HG02759 (cell line): Measurements from ENCODE around the gene THBS4.

Experiments used
- ATAC-seq: cut with Tn5 transposase; IDR thresholded peaks from one replicate; pipeline ENCODE4 v1.9.1; 2021; ENCODE audit warnings: mild to moderate bottlenecking, moderate library complexity; ENCODE audit not compliant: unreplicated experiment

Gene THBS4

DNA sequence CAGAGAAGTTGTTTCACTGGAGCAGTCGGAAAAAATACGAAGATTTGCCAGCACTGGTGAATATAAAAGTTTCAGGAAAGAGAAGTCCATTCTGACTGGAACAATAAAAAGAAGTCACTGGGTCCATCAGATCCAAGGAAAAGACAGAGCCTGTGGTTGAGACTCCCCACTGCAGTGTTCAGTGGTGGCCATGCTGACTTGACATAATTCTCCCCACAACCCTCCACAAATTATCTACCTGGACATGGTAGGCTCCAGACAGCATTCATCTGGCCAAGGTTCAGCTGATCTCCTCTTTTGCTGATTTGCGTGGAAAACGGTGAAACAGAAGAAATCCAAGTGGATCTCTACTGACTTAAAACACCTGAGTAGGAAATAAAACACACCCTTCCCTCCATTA, 8.0 kb downstream of the THBS4 start:
- ATAC-seq: no peak

DNA sequence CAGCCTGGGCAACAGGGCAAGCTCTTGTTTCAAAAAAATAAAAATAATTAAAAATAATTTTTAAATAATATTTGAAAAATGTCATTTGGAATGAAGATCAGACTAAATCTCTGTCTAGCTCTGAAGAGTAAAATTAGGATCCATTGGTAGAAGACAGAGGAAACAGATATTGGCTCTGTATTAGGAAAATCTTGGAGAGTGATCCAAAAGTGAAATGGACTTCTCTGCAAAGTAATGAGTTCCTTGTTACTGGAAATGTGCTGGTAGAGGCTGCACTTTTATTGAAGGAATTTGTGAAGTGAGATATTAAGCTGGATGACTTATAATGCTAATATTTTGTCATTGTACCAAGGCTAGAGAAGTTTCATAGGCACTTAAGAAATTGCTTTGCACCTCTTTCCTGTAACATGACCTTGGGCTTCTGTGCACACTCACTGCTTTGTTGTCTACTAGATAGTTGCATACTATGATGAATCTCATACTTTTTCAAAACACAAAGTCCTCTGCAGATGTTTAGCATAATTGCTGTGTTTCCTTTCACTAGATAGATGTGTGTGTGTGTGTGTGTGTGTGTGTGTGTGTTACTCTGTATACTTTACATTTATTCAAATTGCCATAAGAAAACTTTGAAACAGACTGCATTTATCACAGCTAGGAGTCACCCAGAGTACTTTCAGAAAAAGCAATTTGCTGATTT, 13.1 kb downstream of the THBS4 start:
- ATAC-seq: no peak

- ATAC-seq: no peak
Observed at GRCh38 chr5:80052464-80052863, 17.3 kb downstream of the THBS4 start.

DNA sequence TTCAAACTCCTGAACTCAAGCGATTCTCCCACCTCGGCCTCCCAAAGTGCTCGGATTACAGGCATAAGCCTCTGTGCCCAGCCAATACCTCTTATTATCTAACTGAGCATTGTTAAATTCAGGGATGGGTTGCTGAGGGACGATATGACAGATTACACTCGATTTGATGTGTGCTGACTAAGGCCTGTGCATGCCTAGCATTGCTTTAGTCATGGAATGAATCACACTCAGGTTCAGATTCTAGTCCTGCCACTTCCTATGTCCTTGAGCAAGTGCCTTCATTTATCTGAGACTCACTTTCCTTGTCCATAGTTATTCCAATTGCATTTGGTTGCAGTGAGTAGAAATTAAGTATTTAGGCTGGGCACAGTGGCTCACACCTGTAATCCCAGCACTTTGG, 19.5 kb downstream of the THBS4 start:
- ATAC-seq: no peak

GRCh38 chr5:80055491-80056170, 20.5 kb downstream of the THBS4 start:
- no peak for ATAC-seq

DNA sequence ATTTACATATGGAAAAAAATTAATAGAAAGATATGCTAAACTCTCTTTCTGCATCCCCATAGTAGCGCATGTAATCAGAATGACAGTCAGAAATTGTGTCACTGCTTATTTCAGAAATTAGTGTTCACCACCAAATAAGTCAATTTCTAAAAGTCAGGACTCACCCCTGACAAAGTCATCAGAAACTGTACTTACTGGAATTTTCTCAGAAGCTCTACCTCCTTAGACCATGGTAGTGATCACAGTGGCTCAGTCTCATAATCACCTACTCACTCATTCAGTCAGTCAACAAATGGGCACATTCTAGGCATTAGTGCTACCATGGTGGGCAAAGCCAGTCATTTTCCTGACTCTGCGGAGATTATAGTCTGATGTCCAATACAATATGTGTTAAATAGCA, 22.0 kb downstream of the THBS4 start:
- ATAC-seq: no peak

GRCh38 chr5:80057921-80058320, 22.8 kb downstream of the THBS4 start:
- no peak for ATAC-seq

- ATAC-seq: no peak
Observed at GRCh38 chr5:80059354-80059980, 24.3 kb downstream of the THBS4 start.

DNA sequence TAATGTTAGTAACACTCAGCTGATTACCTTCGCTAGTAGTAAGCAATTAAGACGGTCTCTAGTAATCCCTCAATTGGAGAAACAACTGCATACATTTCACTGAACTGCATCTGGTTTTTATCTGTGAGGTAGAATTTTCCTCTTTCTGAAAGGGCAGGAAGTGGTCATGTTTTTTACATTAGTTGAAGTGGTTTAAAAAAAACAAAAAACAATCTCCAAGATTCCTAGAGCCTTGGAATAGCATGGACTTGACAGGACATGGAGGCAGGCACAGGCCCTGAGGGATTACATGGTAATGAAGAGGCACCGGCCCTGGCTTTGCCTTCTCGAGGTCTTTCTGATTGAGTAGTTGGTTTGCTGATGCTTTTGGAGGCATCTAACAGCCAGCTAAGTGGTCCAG, 25.8 kb downstream of the THBS4 start:
- no peak for ATAC-seq

DNA sequence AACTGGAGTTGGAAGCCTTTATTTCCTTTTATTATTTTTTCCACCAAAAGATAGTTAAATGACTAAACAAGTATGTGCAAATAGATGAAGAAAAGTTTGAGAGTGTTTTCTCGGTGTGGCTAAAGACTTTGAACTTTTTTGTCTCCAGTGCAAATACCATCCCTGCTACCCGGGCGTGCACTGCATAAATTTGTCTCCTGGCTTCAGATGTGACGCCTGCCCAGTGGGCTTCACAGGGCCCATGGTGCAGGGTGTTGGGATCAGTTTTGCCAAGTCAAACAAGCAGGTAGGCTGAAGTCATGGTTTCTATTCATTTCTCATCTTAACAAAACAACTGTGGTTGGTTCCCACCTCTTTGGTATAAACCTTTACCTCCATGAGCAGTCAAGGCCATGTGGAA, 26.4 kb downstream of the THBS4 start:
- ATAC-seq: no peak

- no peak for ATAC-seq
Observed at GRCh38 chr5:80064124-80064523, 29.0 kb downstream of the THBS4 start.

GRCh38 chr5:80067016-80067415, 31.9 kb downstream of the THBS4 start:
- ATAC-seq: no peak

DNA sequence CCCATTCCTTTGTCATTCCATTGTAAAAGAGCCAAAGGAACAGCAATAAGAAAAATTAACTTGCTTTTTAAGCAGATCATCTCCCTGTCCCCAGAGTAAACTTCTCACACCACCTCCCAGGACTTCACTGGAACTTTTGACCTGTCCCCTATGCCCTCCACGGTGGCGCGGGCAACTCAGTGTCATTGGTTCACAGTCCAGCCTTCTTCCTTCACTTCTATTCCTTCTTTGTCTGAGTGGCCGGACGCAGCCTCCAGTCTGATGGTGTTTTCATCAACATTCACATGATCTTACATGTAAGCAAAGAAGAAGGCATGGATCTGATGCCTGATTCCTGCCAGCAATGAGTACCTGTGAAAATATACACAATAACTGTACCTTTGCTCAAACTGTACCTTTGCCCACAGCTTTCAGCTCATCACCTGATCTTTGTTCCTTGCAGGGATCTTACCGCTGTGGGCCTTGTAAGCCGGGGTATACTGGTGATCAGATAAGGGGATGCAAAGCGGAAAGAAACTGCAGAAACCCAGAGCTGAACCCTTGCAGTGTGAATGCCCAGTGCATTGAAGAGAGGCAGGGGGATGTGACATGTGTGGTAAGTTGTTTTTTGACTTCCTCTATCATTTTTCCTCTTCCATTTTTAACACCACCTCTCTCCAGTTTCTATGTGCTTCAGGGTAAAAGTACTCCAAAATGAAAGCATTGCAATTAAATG, 32.5 kb downstream of the THBS4 start:
- no peak for ATAC-seq

GRCh38 chr5:80068246-80068636, 33.1 kb downstream of the THBS4 start:
- ATAC-seq: no peak

GRCh38 chr5:80068775-80069174, 33.6 kb downstream of the THBS4 start:
- ATAC-seq: no peak

DNA sequence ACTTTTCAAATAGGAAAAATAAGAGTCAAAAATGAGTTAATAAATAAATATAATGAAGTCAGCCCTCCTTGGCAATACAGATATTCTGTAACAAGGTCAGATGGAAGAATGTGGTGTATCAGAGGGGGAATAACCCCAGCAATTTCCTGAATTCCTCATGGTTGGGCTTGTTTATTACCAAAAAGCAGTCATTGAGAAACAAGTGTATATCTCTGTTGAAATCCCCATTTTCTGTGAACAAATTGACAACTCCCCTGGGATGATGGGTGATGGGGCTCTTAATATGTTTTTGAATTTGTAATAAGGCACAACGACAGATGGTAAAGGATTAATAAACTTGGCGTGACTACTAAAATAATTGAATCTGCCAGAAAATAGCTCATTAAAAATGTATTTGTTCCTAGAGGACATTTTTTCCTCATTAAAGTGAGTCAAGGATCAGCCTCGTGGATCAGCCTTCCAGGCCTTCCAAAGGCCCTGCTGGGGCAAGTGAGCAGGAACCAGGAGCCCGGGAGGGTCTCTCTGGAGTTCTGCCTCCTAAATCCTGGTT, 34.2 kb downstream of the THBS4 start:
- no peak for ATAC-seq

- ATAC-seq: no peak
Observed at GRCh38 chr5:80069918-80070318, 34.8 kb downstream of the THBS4 start.

DNA sequence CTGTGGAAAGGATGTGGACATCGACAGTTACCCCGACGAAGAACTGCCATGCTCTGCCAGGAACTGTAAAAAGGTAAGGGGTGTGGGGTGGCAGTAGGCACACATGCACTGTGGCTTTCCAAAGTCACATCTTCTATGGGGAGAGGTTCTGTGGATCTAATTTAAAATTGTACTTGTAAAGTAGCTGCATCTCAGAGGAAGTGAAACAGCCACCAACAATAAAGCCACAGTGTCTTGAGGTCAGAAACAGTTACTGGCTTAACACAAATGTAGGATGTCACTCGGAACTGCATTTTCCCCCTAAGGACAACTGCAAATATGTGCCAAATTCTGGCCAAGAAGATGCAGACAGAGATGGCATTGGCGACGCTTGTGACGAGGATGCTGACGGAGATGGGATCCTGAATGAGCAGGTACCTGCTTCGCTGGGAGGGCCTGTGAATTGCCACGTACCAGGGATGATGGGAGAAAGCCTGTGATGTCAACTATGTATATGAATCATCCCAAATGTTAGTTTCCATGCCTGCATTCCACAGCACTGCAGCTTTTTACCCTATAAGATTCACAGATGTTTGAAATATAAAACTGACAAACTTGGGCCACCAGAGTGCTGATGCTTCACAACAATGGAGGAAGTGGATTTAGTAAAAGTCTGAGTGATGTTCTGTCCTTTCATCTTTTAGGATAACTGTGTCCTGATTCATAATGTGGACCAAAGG, 35.3 kb downstream of the THBS4 start:
- ATAC-seq: peak; percentile 59

DNA sequence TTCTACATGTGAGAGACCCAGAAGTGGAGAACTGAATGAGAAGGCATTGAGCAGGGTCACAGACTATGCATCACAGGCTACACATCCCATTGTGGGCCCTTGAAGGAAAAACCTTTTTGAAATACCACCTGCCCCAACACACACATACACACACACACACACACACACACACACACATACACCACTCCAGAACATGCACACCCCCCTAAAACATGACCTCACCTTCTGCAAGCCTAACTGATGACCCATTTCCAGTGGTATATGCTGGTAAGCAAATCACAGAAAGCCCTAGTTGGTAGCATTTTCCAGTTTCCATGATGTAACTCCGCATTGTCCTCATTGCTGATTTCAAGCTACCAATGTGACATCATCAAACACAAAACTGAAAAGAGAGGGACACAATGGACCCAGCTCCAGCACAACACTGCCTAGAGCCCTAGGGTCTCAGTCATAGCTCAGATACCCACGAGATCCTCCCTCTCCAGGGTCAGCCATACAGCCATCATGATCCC, 36.4 kb downstream of the THBS4 start:
- no peak for ATAC-seq
